ENCODE measurements around the gene OR52A1. TPM values are rescaled to one million over a fixed set of nuclear protein-coding genes. Genes with fewer than 3 reads are reported as not detected.
A peak's percentile ranks its signal among the peaks of the same experiment; 100 is the strongest.
"Not testable (repeated sequence)": the region's sequence is repeated elsewhere in the genome, so short reads cannot be mapped to it uniquely, and the experiment has no call there.

Gene OR52A1
- total and polyA plus RNA-seq, 9 of the 15 experiments (the other 6 are each of a cell fraction or from before 2014, with no cell fraction given): under 0.01 to 0.33 (median 0.13) TPM; not detected in 3

DNA sequence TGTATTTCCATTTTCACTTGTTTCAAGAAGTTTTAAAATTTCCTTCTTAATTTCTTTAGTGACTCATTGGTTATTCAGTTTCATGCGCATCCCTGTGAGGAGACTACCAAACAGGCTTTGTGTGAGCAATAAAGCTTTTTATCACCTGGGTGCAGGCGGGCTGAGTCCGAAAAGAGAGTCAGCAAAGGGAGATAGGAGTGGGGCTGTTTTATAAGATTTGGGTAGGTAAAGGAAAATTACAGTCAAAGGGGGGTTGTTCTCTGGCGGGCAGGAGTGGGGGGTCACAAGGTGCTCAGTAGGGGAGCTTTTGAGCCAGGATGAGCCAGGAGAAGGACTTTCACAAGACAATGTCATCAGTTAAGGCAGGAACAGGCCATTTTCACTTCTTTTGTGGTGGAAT lies 5.7 kb upstream of the OR52A1 start (continued):
- TF ChIP-seq, protein P1, sequence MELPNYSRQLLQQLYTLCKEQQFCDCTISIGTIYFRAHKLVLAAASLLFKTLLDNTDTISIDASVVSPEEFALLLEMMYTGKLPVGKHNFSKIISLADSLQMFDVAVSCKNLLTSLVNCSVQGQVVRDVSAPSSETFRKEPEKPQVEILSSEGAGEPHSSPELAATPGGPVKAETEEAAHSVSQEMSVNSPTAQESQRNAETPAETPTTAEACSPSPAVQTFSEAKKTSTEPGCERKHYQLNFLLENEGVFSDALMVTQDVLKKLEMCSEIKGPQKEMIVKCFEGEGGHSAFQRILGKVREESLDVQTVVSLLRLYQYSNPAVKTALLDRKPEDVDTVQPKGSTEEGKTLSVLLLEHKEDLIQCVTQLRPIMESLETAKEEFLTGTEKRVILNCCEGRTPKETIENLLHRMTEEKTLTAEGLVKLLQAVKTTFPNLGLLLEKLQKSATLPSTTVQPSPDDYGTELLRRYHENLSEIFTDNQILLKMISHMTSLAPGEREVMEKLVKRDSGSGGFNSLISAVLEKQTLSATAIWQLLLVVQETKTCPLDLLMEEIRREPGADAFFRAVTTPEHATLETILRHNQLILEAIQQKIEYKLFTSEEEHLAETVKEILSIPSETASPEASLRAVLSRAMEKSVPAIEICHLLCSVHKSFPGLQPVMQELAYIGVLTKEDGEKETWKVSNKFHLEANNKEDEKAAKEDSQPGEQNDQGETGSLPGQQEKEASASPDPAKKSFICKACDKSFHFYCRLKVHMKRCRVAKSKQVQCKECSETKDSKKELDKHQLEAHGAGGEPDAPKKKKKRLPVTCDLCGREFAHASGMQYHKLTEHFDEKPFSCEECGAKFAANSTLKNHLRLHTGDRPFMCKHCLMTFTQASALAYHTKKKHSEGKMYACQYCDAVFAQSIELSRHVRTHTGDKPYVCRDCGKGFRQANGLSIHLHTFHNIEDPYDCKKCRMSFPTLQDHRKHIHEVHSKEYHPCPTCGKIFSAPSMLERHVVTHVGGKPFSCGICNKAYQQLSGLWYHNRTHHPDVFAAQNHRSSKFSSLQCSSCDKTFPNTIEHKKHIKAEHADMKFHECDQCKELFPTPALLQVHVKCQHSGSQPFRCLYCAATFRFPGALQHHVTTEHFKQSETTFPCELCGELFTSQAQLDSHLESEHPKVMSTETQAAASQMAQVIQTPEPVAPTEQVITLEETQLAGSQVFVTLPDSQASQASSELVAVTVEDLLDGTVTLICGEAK (IDR thresholded peaks at IDR 0.05): peak; percentile 74
- TF ChIP-seq, protein P1 (CRISPR knock-in tag; IDR thresholded peaks at IDR 0.05): not testable (repeated sequence)
- TF ChIP-seq LCOR (CRISPR knock-in tag; IDR thresholded peaks at IDR 0.05): 0 out of 2 replicates have a peak, but pooled peaks have one; percentile 9
- TF ChIP-seq ZEB2 (IDR thresholded peaks at IDR 0.05): peak; percentile 78; the same call in 1 of the 2 replicates
- TF ChIP-seq CXXC5 (CRISPR knock-in tag; IDR thresholded peaks at IDR 0.05): 0 out of 2 replicates have a peak, but pooled peaks have one; percentile 24
- peak; percentile 95 for TF ChIP-seq TAL1 (IDR thresholded peaks at IDR 0.05)
- TF ChIP-seq, protein P2, sequence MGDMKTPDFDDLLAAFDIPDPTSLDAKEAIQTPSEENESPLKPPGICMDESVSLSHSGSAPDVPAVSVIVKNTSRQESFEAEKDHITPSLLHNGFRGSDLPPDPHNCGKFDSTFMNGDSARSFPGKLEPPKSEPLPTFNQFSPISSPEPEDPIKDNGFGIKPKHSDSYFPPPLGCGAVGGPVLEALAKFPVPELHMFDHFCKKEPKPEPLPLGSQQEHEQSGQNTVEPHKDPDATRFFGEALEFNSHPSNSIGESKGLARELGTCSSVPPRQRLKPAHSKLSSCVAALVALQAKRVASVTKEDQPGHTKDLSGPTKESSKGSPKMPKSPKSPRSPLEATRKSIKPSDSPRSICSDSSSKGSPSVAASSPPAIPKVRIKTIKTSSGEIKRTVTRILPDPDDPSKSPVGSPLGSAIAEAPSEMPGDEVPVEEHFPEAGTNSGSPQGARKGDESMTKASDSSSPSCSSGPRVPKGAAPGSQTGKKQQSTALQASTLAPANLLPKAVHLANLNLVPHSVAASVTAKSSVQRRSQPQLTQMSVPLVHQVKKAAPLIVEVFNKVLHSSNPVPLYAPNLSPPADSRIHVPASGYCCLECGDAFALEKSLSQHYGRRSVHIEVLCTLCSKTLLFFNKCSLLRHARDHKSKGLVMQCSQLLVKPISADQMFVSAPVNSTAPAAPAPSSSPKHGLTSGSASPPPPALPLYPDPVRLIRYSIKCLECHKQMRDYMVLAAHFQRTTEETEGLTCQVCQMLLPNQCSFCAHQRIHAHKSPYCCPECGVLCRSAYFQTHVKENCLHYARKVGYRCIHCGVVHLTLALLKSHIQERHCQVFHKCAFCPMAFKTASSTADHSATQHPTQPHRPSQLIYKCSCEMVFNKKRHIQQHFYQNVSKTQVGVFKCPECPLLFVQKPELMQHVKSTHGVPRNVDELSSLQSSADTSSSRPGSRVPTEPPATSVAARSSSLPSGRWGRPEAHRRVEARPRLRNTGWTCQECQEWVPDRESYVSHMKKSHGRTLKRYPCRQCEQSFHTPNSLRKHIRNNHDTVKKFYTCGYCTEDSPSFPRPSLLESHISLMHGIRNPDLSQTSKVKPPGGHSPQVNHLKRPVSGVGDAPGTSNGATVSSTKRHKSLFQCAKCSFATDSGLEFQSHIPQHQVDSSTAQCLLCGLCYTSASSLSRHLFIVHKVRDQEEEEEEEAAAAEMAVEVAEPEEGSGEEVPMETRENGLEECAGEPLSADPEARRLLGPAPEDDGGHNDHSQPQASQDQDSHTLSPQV (IDR thresholded peaks at IDR 0.05): peak; percentile 61
- peak; percentile 96 for TF ChIP-seq DPF2 (IDR thresholded peaks at IDR 0.05)
- TF ChIP-seq JUND (IDR thresholded peaks at IDR 0.05; ENCODE audit: borderline replicate concordance, low read depth, low read length): 0 out of 2 replicates have a peak, but pooled peaks have one; percentile 23
- not testable (repeated sequence) for TF ChIP-seq JUND (tag; IDR thresholded peaks at IDR 0.05; ENCODE audit: borderline replicate concordance, low read depth, low read length)
- TF ChIP-seq, protein P3, sequence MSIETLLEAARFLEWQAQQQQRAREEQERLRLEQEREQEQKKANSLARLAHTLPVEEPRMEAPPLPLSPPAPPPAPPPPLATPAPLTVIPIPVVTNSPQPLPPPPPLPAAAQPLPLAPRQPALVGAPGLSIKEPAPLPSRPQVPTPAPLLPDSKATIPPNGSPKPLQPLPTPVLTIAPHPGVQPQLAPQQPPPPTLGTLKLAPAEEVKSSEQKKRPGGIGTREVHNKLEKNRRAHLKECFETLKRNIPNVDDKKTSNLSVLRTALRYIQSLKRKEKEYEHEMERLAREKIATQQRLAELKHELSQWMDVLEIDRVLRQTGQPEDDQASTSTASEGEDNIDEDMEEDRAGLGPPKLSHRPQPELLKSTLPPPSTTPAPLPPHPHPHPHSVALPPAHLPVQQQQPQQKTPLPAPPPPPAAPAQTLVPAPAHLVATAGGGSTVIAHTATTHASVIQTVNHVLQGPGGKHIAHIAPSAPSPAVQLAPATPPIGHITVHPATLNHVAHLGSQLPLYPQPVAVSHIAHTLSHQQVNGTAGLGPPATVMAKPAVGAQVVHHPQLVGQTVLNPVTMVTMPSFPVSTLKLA (conservative IDR thresholded peaks at IDR 0.05): 0 out of 4 replicates have a peak, but pooled peaks of 1 of the 2 experiments have one; percentile 31
- TF ChIP-seq ARID1B (IDR thresholded peaks at IDR 0.05): peak; percentile 97
- TF ChIP-seq ARNT (IDR thresholded peaks at IDR 0.05): 0 out of 4 replicates have a peak, but pooled peaks of 1 of the 2 experiments have one; percentile 69
- TF ChIP-seq SMARCA4 (IDR thresholded peaks at IDR 0.05): peak; percentile 95
- TF ChIP-seq CCNT2 (IDR thresholded peaks at IDR 0.05; ENCODE audit: borderline replicate concordance, extremely low read depth, insufficient read length, low read depth, low read length): peak; percentile 49
